Activated T-helper 9 cell treated with anti-CD3 and anti-CD28 coated beads, Interleukin-2, amount 50 U/mL, for 16 hours (primary cell): Measurements from ENCODE around the gene TES.
"Not testable (repeated sequence)": the region's sequence is repeated elsewhere in the genome, so short reads cannot be mapped to it uniquely, and the experiment has no call there.

Experiments
- DNase-seq: peaks from one replicate; pipeline ENCODE4 v3.0.0-alpha.2; 2020; ENCODE audit warnings: low read depth

Gene TES

GRCh38 chr7:116285252-116285651 lies 74.9 kb downstream of the TES start:
- DNase-seq = no peak

- DNase-seq = no peak
Measured at GRCh38 chr7:116290740-116291139, 80.4 kb downstream of the TES start.

- DNase-seq = no peak
Measured at GRCh38 chr7:116291937-116292336, 81.6 kb downstream of the TES start.

GRCh38 chr7:116292381-116292780 lies 82.0 kb downstream of the TES start:
- no peak for DNase-seq

GRCh38 chr7:116293139-116293538 lies 82.8 kb downstream of the TES start:
- no peak for DNase-seq

- DNase-seq = no peak
Measured at GRCh38 chr7:116293633-116294032, 83.3 kb downstream of the TES start.

GRCh38 chr7:116295903-116296302 lies 85.6 kb downstream of the TES start:
- DNase-seq = not testable (repeated sequence)

GRCh38 chr7:116298055-116298454 lies 87.7 kb downstream of the TES start:
- DNase-seq = no peak

- no peak for DNase-seq
Measured at GRCh38 chr7:116298576-116298975, 88.2 kb downstream of the TES start.

GRCh38 chr7:116305485-116306408 lies 95.4 kb downstream of the TES start:
- no peak for DNase-seq

- no peak for DNase-seq
Measured at GRCh38 chr7:116306409-116307048, 96.2 kb downstream of the TES start.

GRCh38 chr7:116307253-116307652 lies 96.9 kb downstream of the TES start:
- DNase-seq = no peak
